NCI-H524 (cell line): ENCODE measurements around the gene F8.
"Not testable (repeated sequence)": the region's sequence is repeated elsewhere in the genome, so short reads cannot be mapped to it uniquely, and the experiment has no call there.

ENCODE experiments used
- DNase-seq, 2 experiments: peaks; one replicate each; lab custom pipeline; 2025; lab: John Stamatoyannopoulos, UW

F8 gene

DNA sequence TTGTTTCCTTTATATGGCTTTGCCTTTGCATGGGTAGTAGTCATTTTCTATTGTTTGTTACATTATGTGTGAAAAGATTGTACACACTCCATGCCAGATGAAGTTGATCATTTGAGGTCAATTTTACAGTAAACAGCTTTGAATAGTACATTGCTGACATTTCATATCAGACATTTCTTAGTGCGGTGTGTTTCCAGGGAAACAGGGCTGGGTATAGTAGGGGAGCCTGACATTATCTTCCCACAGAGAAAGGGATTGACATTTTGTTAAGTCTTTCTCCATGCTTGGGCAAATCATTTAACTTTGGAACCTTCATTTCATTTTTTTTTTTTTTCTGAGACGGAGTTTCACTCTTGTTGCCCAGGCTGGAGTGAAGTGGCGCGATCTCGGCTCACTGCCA, 9.1 kb upstream of the F8 start:
- DNase-seq = no peak

DNA sequence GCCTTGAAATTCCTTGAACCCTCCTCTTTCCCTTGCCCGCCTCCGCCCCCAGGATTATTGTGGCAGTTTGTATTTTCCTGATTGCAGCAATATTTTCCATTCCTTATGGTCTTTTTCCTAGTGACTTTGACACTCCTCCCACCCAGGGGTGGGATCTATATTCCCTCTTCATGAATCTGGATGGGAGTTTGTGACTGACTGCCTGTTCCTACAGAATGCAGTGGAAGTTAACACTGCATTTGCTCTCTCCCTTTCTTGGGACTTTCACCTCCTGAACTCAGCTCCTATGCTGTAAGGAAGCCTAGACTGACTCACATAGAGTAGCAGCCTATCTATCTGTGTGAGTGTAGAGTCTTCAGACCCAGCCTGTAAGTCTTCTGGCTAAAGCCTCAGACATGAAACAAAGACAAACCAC, 6.4 kb upstream of the F8 start:
- DNase-seq = no peak

DNA sequence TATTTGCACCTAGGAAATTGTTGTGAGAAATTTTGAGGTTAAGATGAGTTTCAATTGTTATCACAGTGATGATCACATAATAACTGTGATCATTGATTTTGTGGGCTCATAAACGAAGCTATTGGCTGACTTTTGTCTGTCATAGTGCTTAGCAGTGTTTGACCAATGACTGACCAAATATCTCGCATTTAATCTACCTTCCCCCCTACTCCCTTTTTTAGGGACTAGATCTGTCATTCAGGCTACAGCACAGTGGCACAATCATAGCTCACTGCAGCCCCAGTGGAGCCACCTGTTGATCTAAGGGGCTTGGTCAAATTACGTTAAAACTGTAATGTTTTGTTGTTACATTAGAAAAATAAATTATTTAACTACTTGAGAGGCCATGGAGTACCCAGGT, 5.6 kb upstream of the F8 start:
- no peak for DNase-seq

DNA sequence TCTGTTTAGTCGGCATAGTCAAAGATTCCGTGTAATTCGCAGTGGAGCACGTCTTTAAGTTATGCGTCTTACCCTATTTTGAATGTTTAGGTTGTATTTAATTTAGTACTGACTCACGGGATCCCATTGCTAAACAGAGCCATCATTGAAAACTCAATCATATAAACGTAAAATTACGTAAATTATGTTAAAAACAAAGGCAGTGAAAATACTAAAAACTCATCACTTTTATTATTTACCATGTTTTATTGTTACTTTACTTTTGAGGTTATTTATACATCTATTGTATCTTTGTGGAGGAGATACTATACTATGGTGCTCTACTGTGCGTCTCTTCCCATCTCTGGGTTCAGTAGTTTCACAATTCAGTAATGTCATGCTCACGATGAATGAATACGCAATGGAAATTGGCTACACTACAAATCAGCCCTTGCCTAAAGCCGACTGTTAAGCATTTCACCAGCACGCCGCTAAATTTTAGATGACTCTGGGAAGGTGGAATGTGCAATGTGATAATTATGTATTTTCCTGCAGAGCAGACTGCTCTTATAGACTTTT, 5.1 kb upstream of the F8 start:
- peak; percentile 15 to 39 for DNase-seq

DNA sequence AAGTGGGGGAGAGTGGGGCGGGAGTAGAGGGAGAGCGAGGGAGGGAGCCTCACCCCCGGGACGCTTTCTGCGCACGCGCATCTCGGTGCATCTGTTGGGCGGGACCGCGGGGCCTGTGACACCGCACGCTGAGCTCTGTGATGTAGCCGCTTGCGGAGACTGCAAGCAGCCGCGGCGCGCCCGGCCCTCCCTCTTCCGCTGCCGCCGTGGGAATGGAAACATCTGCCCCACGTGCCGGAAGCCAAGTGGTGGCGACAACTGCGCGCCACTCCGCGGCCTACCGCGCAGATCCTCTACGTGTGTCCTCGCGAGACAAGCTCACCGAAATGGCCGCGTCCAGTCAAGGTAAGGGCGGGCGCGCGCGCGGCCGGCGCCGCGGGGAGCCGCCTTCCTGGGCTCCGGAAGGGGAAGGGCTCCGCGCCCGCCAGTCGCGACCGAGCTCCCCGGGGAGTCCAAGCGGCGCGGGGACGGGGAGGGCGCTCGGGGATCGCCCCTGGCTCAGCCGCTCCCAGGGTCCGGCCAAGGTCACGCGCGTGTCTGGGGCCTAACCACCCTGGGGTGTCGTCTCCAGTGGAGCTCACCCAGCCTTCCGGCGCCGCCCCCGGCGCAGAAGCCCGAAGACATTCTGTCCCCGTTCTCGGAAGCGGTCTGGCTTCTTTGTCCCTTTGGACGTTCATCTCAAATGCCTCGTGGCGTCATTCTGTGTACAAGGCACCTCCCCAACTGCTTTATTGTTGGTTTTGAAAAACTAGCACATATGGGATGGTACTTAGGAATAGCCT, 4.4 kb upstream of the F8 start, which contains the start of gene FUNDC2:
Gene FUNDC2, plus strand, starts transcription at position 118 of the 782 bp plus-strand sequence. Its CDS starts 95 bp downstream, at position 213.
- DNase-seq = peak; percentile 94 to 97

DNA sequence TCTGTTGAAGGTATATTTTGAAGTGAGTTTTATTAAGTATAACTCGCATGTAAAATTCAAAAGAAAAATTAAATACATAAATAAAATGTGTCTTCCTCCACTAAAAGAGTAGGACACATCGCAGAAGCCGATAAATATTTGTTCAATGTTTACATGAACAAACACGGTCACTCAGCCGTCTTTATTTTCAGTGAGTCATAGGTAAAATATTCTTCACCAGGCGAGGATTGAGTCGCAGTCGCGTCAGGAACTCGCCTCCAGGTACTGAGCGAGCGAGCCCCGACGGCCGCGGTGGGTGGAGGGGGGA, 3.9 kb upstream of the F8 start:
- no peak for DNase-seq

DNA sequence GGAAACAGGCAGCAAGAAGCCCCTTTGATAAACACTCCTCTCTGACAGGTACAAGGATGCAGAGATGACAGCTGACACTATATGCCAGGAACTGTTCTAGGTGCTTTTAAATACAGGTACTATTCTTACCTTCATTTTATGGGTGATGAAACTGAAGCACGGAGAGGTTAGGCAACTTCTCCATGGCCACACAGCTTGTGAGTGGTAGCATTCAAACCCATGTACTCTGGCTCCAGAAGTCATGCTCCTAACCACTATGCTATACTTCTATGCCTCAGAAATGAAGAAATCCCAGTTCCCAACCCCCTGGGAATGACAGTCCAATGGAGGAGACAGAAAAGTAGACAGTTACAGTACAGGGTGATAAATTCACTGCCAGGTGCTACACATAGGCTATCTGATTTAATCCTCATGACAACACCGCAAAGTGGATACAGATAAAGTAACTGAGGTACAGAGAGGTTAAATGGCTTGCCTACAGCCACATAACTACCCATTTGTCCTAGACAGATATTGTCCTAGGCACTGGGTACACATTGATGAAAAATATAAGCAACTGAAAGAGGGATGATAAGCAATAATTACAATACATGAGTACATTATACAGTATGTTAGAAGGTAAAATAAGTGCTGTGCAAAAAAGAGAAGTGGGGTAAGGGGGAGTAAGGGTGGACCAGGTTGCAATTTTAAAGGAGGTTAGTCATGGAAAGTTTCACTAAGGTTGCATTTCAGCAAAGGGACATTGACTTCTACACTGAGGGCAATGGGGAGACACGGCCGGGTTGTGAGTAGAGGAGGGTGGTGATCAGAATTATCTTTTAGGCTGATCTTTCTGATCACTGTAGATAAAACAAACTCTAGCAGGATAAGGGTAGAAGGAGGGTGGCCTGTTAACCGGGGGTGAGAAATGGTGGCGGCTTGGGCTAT, 1.6 kb upstream of the F8 start:
- DNase-seq = no peak

DNA sequence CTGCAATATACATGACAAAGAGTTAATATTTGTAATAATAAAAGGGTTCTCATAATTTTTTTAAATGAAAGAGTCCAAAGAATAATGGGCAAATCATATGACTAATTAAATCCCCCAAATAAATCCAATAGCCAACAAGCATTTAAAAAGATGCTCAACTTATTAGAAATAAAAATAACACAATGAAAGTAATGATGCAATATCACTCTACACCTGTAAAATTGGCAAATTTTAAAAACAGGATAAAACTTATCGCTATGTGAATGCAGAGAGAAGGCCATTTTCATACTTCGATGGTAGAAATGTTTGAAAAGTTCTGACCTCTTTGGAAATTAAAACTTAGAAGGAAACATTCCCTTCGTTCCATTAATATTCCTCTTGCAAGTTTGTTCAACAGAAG, 1.9 kb downstream of the F8 start:
- no peak for DNase-seq

DNA sequence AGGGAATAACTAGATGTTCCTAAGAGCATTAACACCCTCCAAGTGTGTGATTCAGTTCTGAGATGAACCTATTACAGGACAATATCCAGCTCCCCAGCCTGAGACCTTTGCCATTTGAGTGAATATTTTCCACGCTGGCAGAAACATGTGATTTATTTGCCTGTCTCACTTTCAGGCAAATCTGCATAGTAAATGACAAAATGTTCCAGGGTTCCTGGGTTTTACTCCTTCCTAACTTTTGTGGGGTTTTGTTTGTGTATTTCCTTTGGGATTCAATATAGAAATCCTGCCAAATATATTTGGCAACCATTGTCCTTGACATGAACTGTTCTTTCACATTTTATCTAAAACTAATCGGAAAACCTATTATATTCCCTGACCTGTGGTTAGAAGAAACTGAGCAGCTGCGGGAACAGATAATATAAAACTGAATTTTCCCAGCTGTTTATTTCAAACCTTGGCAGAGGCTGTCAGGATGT, 12.5 kb downstream of the F8 start:
- no peak for DNase-seq

DNA sequence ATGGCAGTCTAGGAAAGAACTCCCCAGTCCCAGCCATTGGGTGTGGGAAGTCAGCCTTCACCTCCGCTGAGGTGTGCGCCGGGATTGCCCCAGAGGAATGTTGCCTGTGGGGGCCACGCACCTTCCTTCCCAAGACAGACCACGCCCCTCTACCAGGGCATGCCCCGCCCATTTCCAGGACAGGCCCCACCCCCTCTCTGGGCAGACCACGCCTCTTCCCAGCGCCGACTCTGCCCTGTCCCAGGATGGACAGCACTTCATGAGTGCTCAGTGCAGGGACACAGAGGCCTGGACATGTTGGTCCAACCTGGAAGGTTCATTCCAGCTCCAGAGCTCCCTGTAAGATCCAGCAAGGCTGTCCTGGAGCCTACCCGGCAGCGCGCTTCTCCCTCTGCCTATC, 13.9 kb downstream of the F8 start:
- not testable (repeated sequence) for DNase-seq

DNA sequence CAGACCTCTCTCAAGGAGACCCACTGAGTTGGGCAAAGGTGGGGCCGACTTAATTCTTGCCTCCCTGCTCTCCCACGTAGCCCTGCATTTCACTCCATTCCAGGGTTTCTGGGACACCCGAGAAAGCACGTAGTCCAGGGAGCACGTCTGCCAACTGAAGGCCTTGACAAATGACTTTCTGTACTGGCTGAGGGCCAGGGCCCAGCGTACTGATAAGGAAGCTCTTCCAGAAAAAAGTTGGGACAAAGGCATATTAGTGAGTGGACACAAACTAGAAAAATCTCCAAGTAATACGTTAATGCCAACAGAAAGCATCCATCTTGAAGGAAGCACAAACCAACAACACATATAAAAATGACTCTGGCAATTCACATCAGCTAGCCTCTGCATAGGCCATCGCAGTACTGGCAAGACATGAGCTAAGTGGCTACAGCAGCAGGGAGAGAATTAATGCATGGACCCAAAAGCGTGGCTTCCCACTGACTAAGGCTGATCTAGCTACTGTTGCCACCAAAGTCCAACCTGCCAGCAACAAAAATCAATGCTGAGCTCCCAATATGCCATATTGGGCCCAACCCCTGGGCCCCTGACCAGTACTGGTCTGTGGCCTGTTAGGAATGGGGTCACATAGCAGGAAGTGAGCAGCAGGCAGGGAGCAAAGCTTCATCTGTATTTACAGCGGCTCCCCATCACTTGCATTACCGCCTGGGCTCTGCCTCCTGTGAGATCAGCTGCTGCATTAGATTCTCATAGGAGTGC, 15.4 kb downstream of the F8 start:
- DNase-seq = not testable (repeated sequence)

DNA sequence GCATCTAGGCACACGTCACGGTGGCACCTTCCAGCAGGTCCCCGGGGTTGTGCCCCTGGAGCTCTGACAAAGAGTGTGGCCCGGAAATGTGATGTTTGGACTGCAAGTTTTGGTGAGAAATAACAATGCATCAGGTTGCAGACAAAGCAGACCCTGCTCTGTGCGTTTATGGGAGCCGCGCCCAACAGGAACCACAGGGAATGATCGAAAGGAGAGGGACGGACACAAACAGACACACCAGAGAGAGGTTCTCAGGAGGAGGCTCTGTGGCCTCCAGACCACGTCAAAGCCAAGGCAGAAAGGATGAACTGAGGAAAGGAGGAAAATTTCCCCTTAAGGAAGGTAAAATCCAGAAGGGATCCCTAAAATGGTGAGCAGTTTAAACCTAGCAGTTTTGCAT, 16.1 kb downstream of the F8 start:
- not testable (repeated sequence) for DNase-seq

DNA sequence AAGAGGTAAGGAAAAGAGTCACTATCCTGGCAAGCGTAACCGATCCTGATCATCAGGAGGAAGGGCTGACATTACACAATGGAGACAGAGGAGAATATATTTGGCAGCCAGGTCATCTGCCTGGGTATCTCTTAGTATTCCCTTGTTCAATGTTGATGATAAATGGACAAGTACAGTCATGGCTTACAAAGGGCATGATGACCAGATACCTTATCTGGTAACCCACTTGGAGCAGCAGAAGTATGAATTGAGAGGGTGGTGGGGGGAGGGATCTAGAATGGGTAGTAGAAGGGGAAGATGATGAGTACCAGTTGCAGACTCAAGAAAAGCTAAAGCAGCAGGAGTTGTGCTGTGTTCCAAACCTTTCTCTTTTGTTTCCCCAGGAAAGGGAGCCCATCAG, 17.3 kb downstream of the F8 start:
- no peak for DNase-seq

DNA sequence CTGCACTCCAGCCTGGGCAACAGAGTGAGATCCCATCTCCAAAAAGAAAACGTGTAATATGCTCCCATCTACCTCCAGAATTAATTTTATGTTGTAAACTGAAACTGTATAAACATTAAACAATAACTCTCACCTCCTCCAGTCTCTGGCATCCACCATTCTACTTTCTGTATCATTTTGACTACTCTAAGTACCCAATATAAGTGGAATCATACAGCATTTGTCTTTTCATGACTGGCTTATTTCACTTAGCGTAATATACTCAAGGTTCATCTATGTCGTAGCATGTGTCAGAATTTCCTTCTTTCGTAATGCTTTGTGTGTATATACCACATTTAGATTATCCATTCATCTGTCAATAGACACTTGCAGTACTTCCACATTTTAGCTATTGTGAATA, 20.6 kb downstream of the F8 start:
- DNase-seq = no peak

DNA sequence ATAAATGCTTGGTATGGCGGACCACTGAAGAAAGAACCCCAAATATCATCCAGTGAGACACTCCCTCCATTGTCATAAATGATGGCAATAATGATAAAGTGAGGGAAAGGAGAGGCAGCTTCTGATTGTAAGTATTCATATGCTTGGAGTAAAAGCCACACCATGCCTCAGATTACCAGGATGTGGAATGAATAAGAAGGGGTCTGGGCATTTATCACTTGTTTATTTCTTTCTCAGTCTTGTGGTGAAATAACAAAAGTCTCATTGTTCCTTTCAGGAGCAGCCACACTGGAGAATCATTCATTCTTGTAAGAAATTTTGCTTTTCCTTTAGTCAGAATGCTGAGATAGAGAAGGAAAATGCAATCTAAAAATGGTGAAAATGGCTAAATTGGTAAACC, 21.7 kb downstream of the F8 start:
- no peak for DNase-seq

DNA sequence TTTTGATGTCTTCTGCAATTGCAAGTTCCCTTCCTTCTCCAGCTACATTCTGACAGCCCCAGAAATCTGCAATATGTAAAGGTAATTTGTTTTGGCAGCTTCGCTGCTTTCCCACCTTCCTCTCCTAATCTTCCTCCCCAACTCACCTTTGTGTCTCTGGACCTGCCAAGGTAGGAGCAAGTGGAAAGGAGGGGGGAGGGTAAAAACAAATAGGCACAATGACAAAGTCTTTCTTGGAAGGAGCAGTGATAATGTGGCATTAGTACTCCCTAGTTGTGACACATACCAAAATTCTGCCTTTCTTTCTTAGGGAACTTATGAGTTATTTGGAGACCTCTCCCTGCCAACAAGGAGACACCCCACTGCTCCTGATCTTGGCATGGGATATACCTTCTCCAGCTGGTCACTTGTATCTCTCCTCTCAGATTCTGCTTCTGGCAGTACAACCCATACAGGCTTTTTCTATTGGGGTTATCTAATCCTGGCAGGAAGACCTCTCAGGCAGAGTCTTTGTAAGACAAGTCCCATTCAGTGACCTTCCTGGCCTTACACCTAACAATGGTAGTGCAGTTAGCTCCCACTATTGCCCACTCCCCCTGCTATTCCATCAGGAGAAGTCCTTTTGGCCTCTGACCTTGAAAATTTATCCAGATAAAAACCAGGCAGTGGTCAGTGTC, 24.2 kb downstream of the F8 start:
- no peak for DNase-seq

DNA sequence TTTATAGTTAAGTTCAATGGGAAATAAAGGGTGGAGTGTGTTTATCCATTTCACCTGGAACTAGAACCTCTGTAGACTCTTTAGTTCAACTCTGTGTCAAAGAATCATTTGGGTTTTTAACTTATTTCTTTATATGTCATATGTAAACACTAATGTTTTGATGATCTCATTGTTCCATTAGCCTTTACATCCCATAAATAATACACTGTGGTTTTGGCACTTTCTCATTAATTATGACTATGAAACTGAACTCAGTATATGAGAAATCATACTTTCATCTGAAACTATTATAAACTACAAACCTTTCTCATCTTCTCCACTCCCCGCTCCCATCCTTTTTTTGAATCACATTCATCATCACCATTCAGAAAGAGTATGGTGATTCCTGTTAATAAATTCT, 31.0 kb downstream of the F8 start:
- no peak for DNase-seq

DNA sequence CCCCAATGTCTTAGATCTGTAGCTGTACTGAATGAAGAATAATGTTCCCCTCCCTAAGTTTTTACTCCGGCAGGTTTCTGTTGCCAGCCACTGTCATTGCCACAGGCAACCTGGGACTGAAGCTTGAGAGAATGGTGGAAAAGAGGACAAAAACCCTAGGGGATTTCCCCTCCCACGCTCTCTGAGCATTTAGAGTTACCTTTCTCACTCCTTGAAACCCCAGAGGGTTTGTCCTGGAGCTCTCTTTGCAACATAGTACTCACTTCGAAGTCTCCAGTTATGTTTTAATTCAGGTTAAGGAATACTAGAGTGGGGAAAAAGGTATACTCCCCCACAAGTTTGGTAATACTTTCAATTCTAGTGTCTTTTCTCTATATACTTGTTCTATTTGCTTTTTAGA, 31.5 kb downstream of the F8 start:
- no peak for DNase-seq

DNA sequence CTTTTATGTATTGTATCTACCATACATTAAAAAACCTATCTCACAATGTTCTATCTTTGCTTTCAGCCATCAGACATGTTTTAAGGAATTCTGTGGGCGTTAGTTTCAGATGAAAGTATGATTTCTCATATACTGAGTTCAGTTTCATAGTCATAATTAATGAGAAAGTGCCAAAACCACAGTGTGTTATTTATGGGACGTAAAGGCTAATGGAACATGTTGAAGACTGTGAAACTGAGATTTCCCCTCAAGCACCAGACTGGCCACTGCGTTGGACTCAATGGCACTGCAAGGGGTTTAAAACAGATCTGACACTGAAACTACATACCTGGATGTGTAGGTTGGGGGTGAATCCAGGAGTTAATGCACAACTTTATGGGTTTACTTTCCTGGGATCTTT, 32.0 kb downstream of the F8 start:
- no peak for DNase-seq

DNA sequence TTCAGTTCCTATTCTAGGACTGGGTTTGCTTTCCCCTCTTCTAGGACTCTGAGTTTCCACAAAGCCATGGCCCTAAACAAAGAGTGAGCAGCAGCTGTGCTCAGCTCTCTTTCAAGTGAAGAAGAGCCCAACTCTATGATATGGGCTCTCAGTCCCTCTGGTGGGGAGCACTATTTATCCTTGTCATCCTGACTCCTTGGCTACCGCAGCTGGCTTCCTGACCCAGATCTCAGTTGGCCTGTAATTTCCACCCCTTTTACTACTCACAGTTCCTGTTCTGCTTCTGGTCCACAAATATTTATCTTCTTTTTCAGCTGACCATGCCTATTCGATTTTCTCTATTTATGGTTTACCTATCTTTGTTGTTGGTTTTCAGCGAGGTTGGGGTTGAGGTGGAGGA, 33.8 kb downstream of the F8 start:
- DNase-seq = no peak

DNA sequence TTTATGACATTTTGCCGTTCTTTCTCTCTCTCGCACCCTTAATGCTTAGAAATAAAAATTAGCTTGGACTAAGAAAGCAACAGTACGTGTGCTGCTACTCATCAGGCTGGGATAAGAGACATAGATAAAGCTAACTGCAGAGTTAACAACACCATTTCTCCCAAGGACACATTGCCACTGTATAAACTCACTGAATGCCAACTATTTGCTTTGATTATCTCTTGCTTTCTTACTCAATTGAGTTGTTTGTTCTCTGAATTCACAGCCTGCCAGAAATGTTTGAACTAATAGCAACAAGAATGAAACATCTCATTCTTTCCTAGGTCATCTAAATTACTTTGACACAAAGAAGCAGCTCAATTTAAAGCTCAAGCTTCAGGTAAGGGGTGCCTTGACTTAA, 34.6 kb downstream of the F8 start:
- no peak for DNase-seq
